HepG2 (cell line): ENCODE results near the gene RAP1A. TPM values are rescaled to one million over a fixed set of nuclear protein-coding genes. Genes with fewer than 3 reads are reported as not detected.

Experiments used
- ATAC-seq: fragments of 200-7000 bp; cut with Tn5 transposase; 3 replicates; pipeline ENCODE4 v1.9.1; 2020; ENCODE audit warnings: mild to moderate bottlenecking, moderate library complexity
- BruUV-seq: library from RNA; stranded (reverse); fragments of 400-500 nt; replicated peaks from 2 replicates; lab custom pipeline; 2021; lab: Mats Ljungman, UMichigan
- CTCF ChIA-PET: fragments of 300-600 bp; formaldehyde crosslinking; extraction: SDS; loops from one replicate; lab custom pipeline; 2021; ENCODE audit warnings: low total read pairs, inconsistent platforms, low intra/inter-chr PET ratio; lab: Yijun Ruan, JAX
- POLR2A ChIA-PET: fragments of 350-600 bp; sonication (Branson Sonifier 250); formaldehyde crosslinking; loops from one replicate; lab custom pipeline; 2020; ENCODE audit warnings: antibody characterized with exemption, inconsistent platforms; lab: Yijun Ruan, JAX
- DNase-seq: peaks from one replicate; pipeline ENCODE4 v3.0.0-alpha.2; 2015; ENCODE audit warnings: low spot score
- FAIRE-seq: peaks from 3 replicates; lab custom pipeline; 2011; peaks lifted over from hg19 to GRCh38; lab: Jason Lieb, UNC
- H2AFZ ChIP-seq: one replicate; pipeline ENCODE4 v1.6.1; 2011; ENCODE audit warnings: low read length, inconsistent platforms
- H3K27ac ChIP-seq: fragments of 300-600 bp; 3 replicates; pipeline ENCODE4 v1.8.0; 2011; ENCODE audit warnings: mixed run types, mild to moderate bottlenecking, mixed read lengths, low read length, inconsistent platforms; ENCODE audit not compliant: insufficient read depth; ENCODE audit errors: extremely low read length
- H3K27me3 ChIP-seq, 2 experiments: fragments of 200-600 bp in 1 of 2; 2 replicates in 1 of 2; 3 replicates in 1 of 2; pipeline versions ENCODE4 v1.6.0 to v1.8.0; 2011; ENCODE audit warnings: low read length in 2 of 2, mild to moderate bottlenecking in 2 of 2, moderate library complexity in 2 of 2, inconsistent platforms in 1 of 2; ENCODE audit not compliant: insufficient read depth in 2 of 2, control insufficient read depth in 1 of 2
- H3K36me3 ChIP-seq, 2 experiments: fragments of 200-600 bp in 1 of 2; replicated peaks in 1 of 2; 2 replicates in 1 of 2; 3 replicates in 1 of 2; pipeline versions ENCODE4 v1.5.1 to v1.8.0; 2011; ENCODE audit warnings: low read length in 2 of 2, inconsistent platforms in 1 of 2; ENCODE audit not compliant: insufficient read depth in 2 of 2, control insufficient read depth in 1 of 2
- H3K4me1 ChIP-seq: 2 replicates; pipeline ENCODE4 v1.5.1; 2012; ENCODE audit warnings: low read length, inconsistent platforms; ENCODE audit not compliant: insufficient read depth
- H3K4me2 ChIP-seq: 2 replicates; pipeline ENCODE4 v1.6.0; 2011; ENCODE audit warnings: low read depth, low read length, inconsistent platforms
- H3K4me3 ChIP-seq, 3 experiments: fragments of 200-600 bp in 1 of 3; sonication (generic), shearing (Covaris generic) in 1 of 3; replicated peaks in 1 of 3; 2 replicates each; pipeline ENCODE4 v1.5.1; 2011 to 2016; ENCODE audit warnings: low read length in 3 of 3, inconsistent platforms in 2 of 3, low read depth in 2 of 3, mild to moderate bottlenecking in 2 of 3, control low read depth in 1 of 3, mixed read lengths in 1 of 3; ENCODE audit not compliant: insufficient read depth in 1 of 3
- H3K79me2 ChIP-seq: one replicate; pipeline ENCODE4 v1.6.1; 2011; ENCODE audit warnings: low read length, inconsistent platforms; ENCODE audit not compliant: insufficient read depth
- H3K9ac ChIP-seq: 2 replicates; pipeline ENCODE4 v1.6.0; 2011; ENCODE audit warnings: mild to moderate bottlenecking, low read depth, low read length, inconsistent platforms; ENCODE audit not compliant: insufficient read depth
- H3K9me3 ChIP-seq: 2 replicates; pipeline ENCODE4 v1.5.1; 2012; ENCODE audit warnings: mild to moderate bottlenecking, low read length
- H4K20me1 ChIP-seq: 2 replicates; pipeline ENCODE4 v1.6.0; 2011; ENCODE audit warnings: inconsistent platforms, mild to moderate bottlenecking, low read length, moderate library complexity; ENCODE audit not compliant: insufficient read depth
- ATF2 ChIP-seq: sonication (generic); formaldehyde crosslinking; IDR thresholded peaks from 2 replicates; pipeline ENCODE4 v1.4.0; 2020; ENCODE audit warnings: missing genetic modification reagents
- BCLAF1 ChIP-seq: fragments of 450-650 bp; IDR thresholded peaks from 2 replicates; pipeline ENCODE4 v1.6.1; 2017; ENCODE audit warnings: mild to moderate bottlenecking
- CCAR2 ChIP-seq: fragments of 200-400 bp; formaldehyde crosslinking; optimal IDR thresholded peaks from 2 replicates; pipeline ENCODE3; 2018; ENCODE audit warnings: low read depth, mild to moderate bottlenecking, low read length, moderate library complexity
- FOXA3 ChIP-seq: IDR thresholded peaks from 2 replicates; pipeline ENCODE4 v1.6.1; 2016; ENCODE audit warnings: missing genetic modification reagents, missing compliant biosample characterization
- JUN ChIP-seq: sonication (generic); formaldehyde crosslinking; IDR thresholded peaks from 2 replicates; pipeline ENCODE4 v1.4.0; 2020; ENCODE audit warnings: mild to moderate bottlenecking, missing genetic modification reagents
- MATR3 ChIP-seq: sonication (generic); formaldehyde crosslinking; IDR thresholded peaks from 2 replicates; pipeline ENCODE4 v1.4.0; 2020; ENCODE audit warnings: missing genetic modification reagents
- MXD4 ChIP-seq: IDR thresholded peaks from 2 replicates; pipeline ENCODE4 v1.6.1; 2016; ENCODE audit warnings: mild to moderate bottlenecking, missing biosample characterization, missing genetic modification reagents
- NKX3-1 ChIP-seq: sonication (generic); formaldehyde crosslinking; IDR thresholded peaks from 2 replicates; pipeline ENCODE4 v1.5.0; 2020; ENCODE audit warnings: missing genetic modification reagents
- TEAD3 ChIP-seq: optimal IDR thresholded peaks from 2 replicates; pipeline ENCODE3; 2016; ENCODE audit warnings: borderline replicate concordance
- ZNF12 ChIP-seq: sonication (generic); formaldehyde crosslinking; IDR thresholded peaks from 2 replicates; pipeline ENCODE4 v1.5.0; 2020; ENCODE audit warnings: missing genetic modification reagents
- WGBS: methylation state at CpG from one replicate; pipeline ENCODE4 v1.1.6; 2017; ENCODE audit warnings: low lambda C conversion rate; 5-methylcytosine and 5-hydroxymethylcytosine counted together
- in situ Hi-C: cut with HindIII; loops from 2 replicates; pipeline ENCODE4 v1.10.0; 2017; ENCODE audit warnings: low pct_unique_long_range_greater_than_20kb; ENCODE audit not compliant: extremely low pct_ligation_motif_present
- intact Hi-C: fragments of 100-400 bp; cut with micrococcal nuclease; formaldehyde crosslinking; loops from one replicate; pipeline ENCODE4 v1.10.0; 2022; ENCODE audit not compliant: unreplicated experiment
- polyA plus RNA-seq, 8 experiments: library from polyadenylated mRNA; depleted of rRNA in 3 of 8; stranded (reverse) in 7 of 8; unstranded in 1 of 8; fragments of >200 nt; fragmentation: Illumina TruSeq in 4 of 8; extraction: Trizol in 4 of 8; gene quantifications; 2 replicates each; pipeline versions ENCODE4 v1.2.1 to v1.2.3, GENCODE V29; 2011 to 2016; ENCODE audit warnings: low read depth in 4 of 8, missing spikeins in 1 of 8, mixed read lengths in 1 of 8; ENCODE audit not compliant: insufficient read depth in 1 of 8
- total RNA-seq, 5 experiments: library from RNA; depleted of rRNA; stranded (reverse); fragments of >200 nt; fragmentation: Illumina TruSeq; extraction: Trizol; gene quantifications; 2 replicates each; pipeline ENCODE4 v1.2.3, GENCODE V29; 2016; ENCODE audit warnings: low read depth in 1 of 5
- TF ChIP-seq, protein P1 (sequence below): IDR thresholded peaks from 2 replicates; pipeline ENCODE4 v1.6.1; 2012; ENCODE audit warnings: inconsistent platforms

Gene RAP1A
- total and polyA plus RNA-seq, 2 of the 13 experiments (the other 11 are each of a cell fraction or from before 2014, with no cell fraction given), result 19.0 to 20.7 TPM

DNA sequence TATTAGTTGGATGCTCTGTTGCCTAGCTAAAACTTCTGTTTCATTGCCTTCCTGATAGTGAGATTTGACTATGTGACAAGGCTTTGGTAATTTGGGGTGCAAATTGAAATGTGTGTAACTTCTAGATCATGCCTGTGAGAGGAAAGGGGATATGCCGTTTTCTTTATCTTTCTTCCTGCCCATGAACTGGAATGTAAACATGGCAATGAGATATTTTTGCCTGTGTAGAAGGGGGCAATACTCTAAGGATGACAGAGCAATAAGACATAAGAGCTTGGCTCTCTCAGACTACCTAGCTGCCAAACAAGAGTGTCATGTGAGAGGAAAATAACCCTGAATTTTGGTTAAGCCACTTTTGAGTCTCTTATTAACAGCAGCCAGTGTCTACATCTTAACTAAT is 49.7 kb downstream of the RAP1A start:
- H3K4me3 ChIP-seq, result no peak overlapping the region
- intact Hi-C loops, result no loop called here
- no peak overlapping the region for H3K27ac ChIP-seq
- no peaks in the 10 kb centered on the region for H4K20me1 ChIP-seq
- FAIRE-seq, result no peak
- no peaks in the 10 kb centered on the region for H3K9me3 ChIP-seq
- H2AFZ ChIP-seq, result no peak overlapping the region
- in situ Hi-C loops, result no loop called here
- ChIA-PET CTCF (no interaction called here), POLR2A (no interaction called here)
- DNase-seq, result no peak
- H3K4me1 ChIP-seq, result peaks cover 22% of the 10 kb centered on the region
- TF ChIP-seq TEAD3 (CRISPR knock-in tag) (peak; percentile 15), FOXA3 (CRISPR knock-in tag) (peak; percentile 71)
- TF ChIP-seq, protein P1, sequence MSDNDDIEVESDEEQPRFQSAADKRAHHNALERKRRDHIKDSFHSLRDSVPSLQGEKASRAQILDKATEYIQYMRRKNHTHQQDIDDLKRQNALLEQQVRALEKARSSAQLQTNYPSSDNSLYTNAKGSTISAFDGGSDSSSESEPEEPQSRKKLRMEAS, result no peak
- 33% methylated on average over 1 of the region's 1 CpG for WGBS
- no peaks in the 10 kb centered on the region for H3K27me3 ChIP-seq
- H3K4me2 ChIP-seq, result no peak overlapping the region
- H3K79me2 ChIP-seq, result peaks cover 13% of the 10 kb centered on the region
- no peak for ATAC-seq
- BruUV-seq, result no TSS peak
- H3K9ac ChIP-seq, result no peak overlapping the region
- no peaks in the 10 kb centered on the region for H3K36me3 ChIP-seq

DNA sequence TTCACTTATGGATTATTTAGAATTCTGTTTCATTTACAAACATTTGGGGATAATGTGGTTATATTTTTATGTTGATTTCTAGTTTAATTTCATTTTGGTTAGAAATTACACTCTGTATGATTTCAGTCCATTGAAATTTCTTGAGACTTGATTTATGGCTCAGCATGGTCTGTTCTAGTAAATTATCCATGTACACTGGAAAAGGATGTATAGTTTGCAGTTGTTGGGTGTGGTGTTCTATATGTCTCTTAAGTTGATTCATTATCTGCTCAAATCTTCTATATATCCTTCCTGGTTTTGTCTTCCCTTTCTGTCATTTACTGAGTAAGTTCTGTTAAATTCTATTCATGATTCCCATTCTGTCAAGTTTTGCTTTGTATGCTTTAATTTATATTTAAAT is 52.3 kb downstream of the RAP1A start:
- ChIA-PET CTCF (no interaction called here), POLR2A (no interaction called here)
- Histone ChIP-seq H3K4me2 (no peak overlapping the region), H3K4me3 (no peak overlapping the region), H3K27ac (no peak overlapping the region), H3K9me3 (no peaks in the 10 kb centered on the region), H3K4me1 (peaks cover 18% of the 10 kb centered on the region), H4K20me1 (no peaks in the 10 kb centered on the region), H3K36me3 (no peaks in the 10 kb centered on the region), H3K27me3 (no peaks in the 10 kb centered on the region), H2AFZ (no peak overlapping the region), H3K9ac (no peak overlapping the region), H3K79me2 (peaks cover 15% of the 10 kb centered on the region)
- in situ Hi-C loops (no loop called here), intact Hi-C loops (no loop called here)
- no TSS peak for BruUV-seq
- TF ChIP-seq MXD4 (CRISPR knock-in tag), result no peak
- no peak for TF ChIP-seq CCAR2
- TF ChIP-seq JUN (CRISPR knock-in tag), result no peak
- TF ChIP-seq BCLAF1, result no peak
- TF ChIP-seq NKX3-1 (CRISPR knock-in tag), result no peak
- no peak for TF ChIP-seq ZNF12 (CRISPR knock-in tag)
- no peak for TF ChIP-seq ATF2 (CRISPR knock-in tag)
- no peak for TF ChIP-seq MATR3 (CRISPR knock-in tag)
- ATAC-seq (no peak), FAIRE-seq (no peak), DNase-seq (no peak)
